HG03439 (cell line): ENCODE results near the gene SLC13A2.
"Not testable (repeated sequence)": the region's sequence is repeated elsewhere in the genome, so short reads cannot be mapped to it uniquely, and the experiment has no call there.

ENCODE experiments used
- ATAC-seq: cut with Tn5 transposase; IDR thresholded peaks from one replicate; pipeline ENCODE4 v1.9.1; 2021; ENCODE audit warnings: mild to moderate bottlenecking, moderate library complexity; ENCODE audit not compliant: unreplicated experiment

The SLC13A2 gene

GRCh38 chr17:28511858-28512461 lies 38.5 kb downstream of the SLC13A2 start:
- no peak for ATAC-seq

GRCh38 chr17:28513476-28513875 lies 40.0 kb downstream of the SLC13A2 start:
- no peak for ATAC-seq

- ATAC-seq: no peak
These were observed 41.1 kb downstream of the SLC13A2 start for GRCh38 chr17:28514561-28515002.

- ATAC-seq: no peak
These were observed 42.1 kb downstream of the SLC13A2 start for GRCh38 chr17:28515518-28515917.

GRCh38 chr17:28518132-28518531 lies 44.7 kb downstream of the SLC13A2 start:
- no peak for ATAC-seq

GRCh38 chr17:28518578-28518977 lies 45.1 kb downstream of the SLC13A2 start:
- ATAC-seq: no peak

GRCh38 chr17:28519236-28519635 lies 45.8 kb downstream of the SLC13A2 start:
- no peak for ATAC-seq

- ATAC-seq: no peak
These were observed 47.2 kb downstream of the SLC13A2 start for GRCh38 chr17:28520687-28521086.

- no peak for ATAC-seq
These were observed 48.1 kb downstream of the SLC13A2 start for GRCh38 chr17:28521311-28522085.

GRCh38 chr17:28522281-28522680 lies 48.8 kb downstream of the SLC13A2 start:
- ATAC-seq: not testable (repeated sequence)

GRCh38 chr17:28523186-28523585 lies 49.7 kb downstream of the SLC13A2 start:
- ATAC-seq: no peak

- ATAC-seq: no peak
These were observed 50.4 kb downstream of the SLC13A2 start for GRCh38 chr17:28523876-28524275.

GRCh38 chr17:28524476-28525424 lies 51.3 kb downstream of the SLC13A2 start:
- ATAC-seq: no peak

GRCh38 chr17:28526381-28526780 lies 52.9 kb downstream of the SLC13A2 start:
- ATAC-seq: no peak

- no peak for ATAC-seq
These were observed 53.8 kb downstream of the SLC13A2 start for GRCh38 chr17:28527181-28527681.

- ATAC-seq: no peak
These were observed 54.4 kb downstream of the SLC13A2 start for GRCh38 chr17:28527859-28528258.

- no peak for ATAC-seq
These were observed 55.0 kb downstream of the SLC13A2 start for GRCh38 chr17:28528327-28529012.

- ATAC-seq: no peak
These were observed 55.6 kb downstream of the SLC13A2 start for GRCh38 chr17:28529013-28529400.

- no peak for ATAC-seq
These were observed 56.8 kb downstream of the SLC13A2 start for GRCh38 chr17:28530250-28530649.

GRCh38 chr17:28530926-28531325 lies 57.5 kb downstream of the SLC13A2 start:
- no peak for ATAC-seq
